ENCODE results near the gene AGXT.

Gene AGXT

DNA sequence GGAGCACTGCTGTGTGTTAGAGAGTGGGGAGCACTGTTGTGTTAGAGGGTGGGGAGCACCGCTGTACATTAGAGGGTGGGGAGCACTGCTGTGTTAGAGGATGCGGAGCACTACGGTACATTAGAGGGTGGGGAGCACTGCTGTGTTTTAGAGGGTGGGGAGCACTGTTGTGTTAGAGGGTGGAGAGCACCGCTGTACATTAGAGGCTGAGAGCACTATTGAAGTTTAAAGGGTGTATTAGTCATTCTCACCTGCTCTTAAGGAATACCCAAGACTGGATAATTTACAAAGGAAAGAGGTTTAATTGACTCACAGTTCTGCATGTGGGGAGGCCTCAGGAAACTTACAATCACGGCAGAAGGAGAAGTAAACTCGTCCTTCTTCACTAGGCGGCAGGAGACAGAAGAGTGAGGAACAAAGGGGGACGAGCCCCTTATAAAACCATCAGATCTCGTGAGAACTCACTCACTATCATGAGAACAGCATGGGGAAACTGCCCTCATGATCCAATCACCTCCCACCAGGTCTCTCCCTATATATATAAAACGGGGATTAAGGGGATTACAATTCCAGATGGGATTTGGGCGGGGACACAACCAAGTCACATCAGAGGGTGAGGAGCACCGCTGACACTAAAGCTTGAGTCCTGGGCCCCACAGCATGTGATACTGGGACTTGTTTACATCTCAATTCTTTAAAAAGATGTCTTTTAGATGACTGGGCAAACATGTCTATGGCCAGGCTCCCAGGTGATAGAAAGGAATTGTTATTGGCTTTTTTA, 19.5 kb upstream of the AGXT start:
- ATAC-seq (ENCODE audit: low read depth) (no peak), DNase-seq (ENCODE audit: low spot score) (no peak)
- Histone ChIP-seq H3K27ac (ENCODE audit: poor library complexity, severe bottlenecking) (no peak overlapping the region), H3K4me1 (ENCODE audit: insufficient read depth, poor library complexity, severe bottlenecking) (no peaks in the 10 kb centered on the region), H3K36me3 (ENCODE audit: low read depth) (no peaks in the 10 kb centered on the region), H3K4me3 (ENCODE audit: severe bottlenecking) (no peak overlapping the region), H3K9me3 (ENCODE audit: severe bottlenecking) (no peaks in the 10 kb centered on the region), H3K27me3 (ENCODE audit: insufficient read depth, poor library complexity, severe bottlenecking) (no peaks in the 10 kb centered on the region)
- TF ChIP-seq CTCF (IDR thresholded peaks at IDR 0.05; ENCODE audit: poor library complexity, severe bottlenecking), result no peak

- Histone ChIP-seq H3K27ac (ENCODE audit: poor library complexity, severe bottlenecking) (no peak overlapping the region), H3K4me3 (ENCODE audit: severe bottlenecking) (no peak overlapping the region), H3K36me3 (ENCODE audit: low read depth) (no peaks in the 10 kb centered on the region), H3K27me3 (ENCODE audit: insufficient read depth, poor library complexity, severe bottlenecking) (no peaks in the 10 kb centered on the region), H3K4me1 (ENCODE audit: insufficient read depth, poor library complexity, severe bottlenecking) (no peaks in the 10 kb centered on the region), H3K9me3 (ENCODE audit: severe bottlenecking) (no peaks in the 10 kb centered on the region)
- DNase-seq (ENCODE audit: low spot score) (no peak), ATAC-seq (ENCODE audit: low read depth) (no peak)
- no peak for TF ChIP-seq CTCF (IDR thresholded peaks at IDR 0.05; ENCODE audit: poor library complexity, severe bottlenecking)
Observed at GRCh38 chr2:240850026-240850425, 18.6 kb upstream of the AGXT start.

DNA sequence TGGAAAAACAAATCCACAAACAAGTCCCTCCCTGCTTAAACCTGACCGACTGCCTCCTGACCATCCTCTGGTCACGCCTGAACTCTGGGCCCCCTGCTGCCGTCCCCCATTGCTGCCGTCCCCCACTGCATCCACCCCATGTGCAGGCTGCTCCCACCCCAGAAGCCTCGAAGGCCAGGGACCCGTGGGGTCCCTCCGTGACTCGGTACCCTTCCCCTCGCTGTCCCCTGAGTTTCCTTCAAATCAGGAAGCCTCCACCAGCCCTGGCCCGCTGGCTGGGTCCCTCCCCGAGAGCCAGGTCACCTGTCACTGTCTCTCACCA, 17.9 kb upstream of the AGXT start:
- no peak overlapping the region for H3K4me3 ChIP-seq (ENCODE audit: severe bottlenecking)
- TF ChIP-seq CTCF (IDR thresholded peaks at IDR 0.05; ENCODE audit: poor library complexity, severe bottlenecking), result no peak
- H3K36me3 ChIP-seq (ENCODE audit: low read depth), result no peaks in the 10 kb centered on the region
- no peaks in the 10 kb centered on the region for H3K4me1 ChIP-seq (ENCODE audit: insufficient read depth, poor library complexity, severe bottlenecking)
- DNase-seq (ENCODE audit: low spot score) (no peak), ATAC-seq (ENCODE audit: low read depth) (no peak)
- no peak overlapping the region for H3K27ac ChIP-seq (ENCODE audit: poor library complexity, severe bottlenecking)
- no peaks in the 10 kb centered on the region for H3K9me3 ChIP-seq (ENCODE audit: severe bottlenecking)
- no peaks in the 10 kb centered on the region for H3K27me3 ChIP-seq (ENCODE audit: insufficient read depth, poor library complexity, severe bottlenecking)

- no peak overlapping the region for H3K4me3 ChIP-seq (ENCODE audit: severe bottlenecking)
- no peaks in the 10 kb centered on the region for H3K9me3 ChIP-seq (ENCODE audit: severe bottlenecking)
- DNase-seq (ENCODE audit: low spot score) (peak; percentile 60), ATAC-seq (ENCODE audit: low read depth) (peak; percentile 91)
- H3K4me1 ChIP-seq (ENCODE audit: insufficient read depth, poor library complexity, severe bottlenecking), result no peaks in the 10 kb centered on the region
- no peaks in the 10 kb centered on the region for H3K36me3 ChIP-seq (ENCODE audit: low read depth)
- no peaks in the 10 kb centered on the region for H3K27me3 ChIP-seq (ENCODE audit: insufficient read depth, poor library complexity, severe bottlenecking)
- peak; percentile 87 for TF ChIP-seq CTCF (IDR thresholded peaks at IDR 0.05; ENCODE audit: poor library complexity, severe bottlenecking)
- no peak overlapping the region for H3K27ac ChIP-seq (ENCODE audit: poor library complexity, severe bottlenecking)
Observed at GRCh38 chr2:240851078-240851991, 17.3 kb upstream of the AGXT start.

Data from RWPE2 (cell line).